OCI-LY7 (cell line): ENCODE data around the gene ALDH1L1. TPM values are rescaled to one million over a fixed set of nuclear protein-coding genes. Genes with fewer than 3 reads are reported as not detected.

ENCODE experiments used
- BruUV-seq: library from RNA; stranded (reverse); fragments of 400-500 nt; replicated peaks from 2 replicates; lab custom pipeline; 2021; lab: Mats Ljungman, UMichigan
- CTCF ChIA-PET: fragments of 300-600 bp; sonication (Branson Sonifier 250); formaldehyde crosslinking; loops from one replicate; lab custom pipeline; 2022; ENCODE audit warnings: antibody characterized with exemption; ENCODE audit not compliant: unreplicated experiment; lab: Charles Lee
- POLR2A ChIA-PET: fragments of 300-600 bp; sonication (Branson Sonifier 250); formaldehyde crosslinking; loops from one replicate; lab custom pipeline; 2022; ENCODE audit warnings: antibody characterized with exemption; lab: Charles Lee
- DNase-seq: peaks from one replicate; pipeline ENCODE4 v3.0.0-alpha.2; 2015; ENCODE audit warnings: low spot score
- H2AFZ ChIP-seq: fragments of 200-600 bp; sonication (generic), shearing (Covaris generic); 2 replicates; pipeline ENCODE4 v1.6.1; 2014; ENCODE audit warnings: mild to moderate bottlenecking, antibody characterized with exemption, low read length, moderate library complexity
- H3K27ac ChIP-seq: fragments of 200-600 bp; sonication (generic); 2 replicates; pipeline ENCODE4 v1.5.1; 2014; ENCODE audit warnings: mixed run types, low read depth, mild to moderate bottlenecking, moderate library complexity, low read length, inconsistent platforms; ENCODE audit not compliant: poor library complexity, severe bottlenecking
- H3K36me3 ChIP-seq: fragments of 200-600 bp; sonication (generic); 2 replicates; pipeline ENCODE4 v1.6.1; 2014; ENCODE audit warnings: mild to moderate bottlenecking, antibody characterized with exemption, low read length, moderate library complexity, mixed read lengths; ENCODE audit not compliant: insufficient read depth
- H3K4me1 ChIP-seq: fragments of 200-600 bp; sonication (generic); 2 replicates; pipeline ENCODE4 v1.5.1; 2014; ENCODE audit warnings: mild to moderate bottlenecking, low read length; ENCODE audit not compliant: insufficient read depth, poor library complexity, severe bottlenecking
- H3K4me2 ChIP-seq: fragments of 200-600 bp; sonication (generic); 2 replicates; pipeline ENCODE4 v1.6.1; 2014; ENCODE audit warnings: mild to moderate bottlenecking, low read length
- H3K4me3 ChIP-seq: fragments of 200-600 bp; sonication (generic); 2 replicates; pipeline ENCODE4 v1.5.1; 2014; ENCODE audit warnings: mild to moderate bottlenecking, low read depth, low read length; ENCODE audit not compliant: poor library complexity, severe bottlenecking
- H3K79me2 ChIP-seq: fragments of 200-600 bp; sonication (generic); 2 replicates; pipeline ENCODE4 v1.6.1; 2016; ENCODE audit warnings: low read depth, mild to moderate bottlenecking, low read length, moderate library complexity, mixed read lengths; ENCODE audit not compliant: insufficient read depth
- H3K9me2 ChIP-seq: fragments of 200-600 bp; sonication (generic); 2 replicates; pipeline ENCODE4 v1.6.1; 2016; ENCODE audit warnings: mild to moderate bottlenecking, low read length, mixed read lengths; ENCODE audit not compliant: insufficient read depth
- H3K9me3 ChIP-seq: fragments of 200-600 bp; sonication (generic); 2 replicates; pipeline ENCODE4 v1.6.1; 2014; ENCODE audit warnings: mild to moderate bottlenecking, mixed run types, low read length, mixed read lengths
- H4K20me1 ChIP-seq: fragments of 200-600 bp; sonication (generic); 2 replicates; pipeline ENCODE4 v1.6.1; 2014; ENCODE audit warnings: mild to moderate bottlenecking, antibody characterized with exemption, low read length, moderate library complexity, mixed read lengths; ENCODE audit not compliant: insufficient read depth
- EZH2phosphoT487 ChIP-seq: fragments of 200-600 bp; sonication (generic); IDR thresholded peaks from 2 replicates; pipeline ENCODE4 v1.6.1; 2018; ENCODE audit warnings: low read depth, borderline replicate concordance, mild to moderate bottlenecking, mixed run types, antibody characterized with exemption, low read length, moderate library complexity, mixed read lengths
- intact Hi-C: fragments of 100-400 bp; cut with micrococcal nuclease; formaldehyde crosslinking; loops from one replicate; pipeline ENCODE4 v1.10.0; 2022; ENCODE audit not compliant: unreplicated experiment
- total RNA-seq, 2 experiments: library from RNA; depleted of rRNA in 1 of 2; stranded (reverse); fragments of >200 nt in 1 of 2; shearing (Covaris generic) in 1 of 2; gene quantifications; 2 replicates each; pipeline ENCODE4 v1.2.3, GENCODE V29; 2014 to 2022
- TF ChIP-seq, protein P1 (sequence below): fragments of 200-600 bp; sonication (generic); conservative IDR thresholded peaks from 2 replicates; pipeline ENCODE4 v1.5.1; 2014; ENCODE audit warnings: mild to moderate bottlenecking, antibody characterized with exemption, low read length, moderate library complexity, mixed read lengths

ALDH1L1 gene
- total RNA-seq, 2 experiments from 2014 or later, result not detected

DNA sequence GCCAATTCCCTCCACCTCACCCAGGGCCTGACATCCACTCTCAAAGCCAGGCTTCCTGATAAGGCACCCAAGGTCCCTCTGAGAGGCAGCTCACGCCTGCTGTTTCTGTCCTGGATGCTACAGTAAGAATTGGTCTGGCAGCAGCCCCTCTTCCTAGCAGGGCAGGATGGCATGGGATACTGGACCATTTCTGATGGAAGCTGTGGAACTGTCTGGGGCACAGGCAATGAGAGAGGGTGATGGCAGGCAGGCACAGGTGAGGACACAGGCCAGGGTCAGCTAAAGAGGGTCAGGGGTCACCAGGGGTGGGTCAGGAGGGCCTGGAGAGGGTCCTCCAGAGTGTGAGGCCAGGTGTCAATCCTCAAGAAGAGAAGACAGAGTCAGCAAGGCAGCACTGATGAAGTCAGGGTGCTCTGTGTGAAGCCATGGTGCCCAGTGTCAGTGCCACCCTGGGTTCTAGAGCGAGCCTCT, 54.6 kb downstream of the ALDH1L1 start:
- no peak for TF ChIP-seq EZH2phosphoT487
- TF ChIP-seq, protein P1, sequence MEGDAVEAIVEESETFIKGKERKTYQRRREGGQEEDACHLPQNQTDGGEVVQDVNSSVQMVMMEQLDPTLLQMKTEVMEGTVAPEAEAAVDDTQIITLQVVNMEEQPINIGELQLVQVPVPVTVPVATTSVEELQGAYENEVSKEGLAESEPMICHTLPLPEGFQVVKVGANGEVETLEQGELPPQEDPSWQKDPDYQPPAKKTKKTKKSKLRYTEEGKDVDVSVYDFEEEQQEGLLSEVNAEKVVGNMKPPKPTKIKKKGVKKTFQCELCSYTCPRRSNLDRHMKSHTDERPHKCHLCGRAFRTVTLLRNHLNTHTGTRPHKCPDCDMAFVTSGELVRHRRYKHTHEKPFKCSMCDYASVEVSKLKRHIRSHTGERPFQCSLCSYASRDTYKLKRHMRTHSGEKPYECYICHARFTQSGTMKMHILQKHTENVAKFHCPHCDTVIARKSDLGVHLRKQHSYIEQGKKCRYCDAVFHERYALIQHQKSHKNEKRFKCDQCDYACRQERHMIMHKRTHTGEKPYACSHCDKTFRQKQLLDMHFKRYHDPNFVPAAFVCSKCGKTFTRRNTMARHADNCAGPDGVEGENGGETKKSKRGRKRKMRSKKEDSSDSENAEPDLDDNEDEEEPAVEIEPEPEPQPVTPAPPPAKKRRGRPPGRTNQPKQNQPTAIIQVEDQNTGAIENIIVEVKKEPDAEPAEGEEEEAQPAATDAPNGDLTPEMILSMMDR, result no peak
- no peaks in the 10 kb centered on the region for H4K20me1 ChIP-seq
- no peak overlapping the region for H2AFZ ChIP-seq
- no peaks in the 10 kb centered on the region for H3K4me1 ChIP-seq
- H3K79me2 ChIP-seq, result no peaks in the 10 kb centered on the region
- no peaks in the 10 kb centered on the region for H3K9me3 ChIP-seq
- ChIA-PET POLR2A (no interaction called here), CTCF (no interaction called here)
- intact Hi-C loops, result no loop called here
- H3K4me2 ChIP-seq, result no peak overlapping the region
- no peaks in the 10 kb centered on the region for H3K9me2 ChIP-seq
- DNase-seq, result no peak
- H3K27ac ChIP-seq, result no peak overlapping the region
- BruUV-seq, result no TSS peak
- no peak overlapping the region for H3K4me3 ChIP-seq
- H3K36me3 ChIP-seq, result no peaks in the 10 kb centered on the region

- ChIA-PET CTCF (no interaction called here), POLR2A (no interaction called here)
- Histone ChIP-seq H3K4me1 (no peaks in the 10 kb centered on the region), H3K36me3 (no peaks in the 10 kb centered on the region), H4K20me1 (no peaks in the 10 kb centered on the region), H3K4me3 (no peak overlapping the region), H3K79me2 (no peaks in the 10 kb centered on the region), H2AFZ (no peak overlapping the region), H3K9me2 (no peaks in the 10 kb centered on the region), H3K9me3 (no peaks in the 10 kb centered on the region), H3K27ac (no peak overlapping the region), H3K4me2 (no peak overlapping the region)
- DNase-seq, result no peak
- BruUV-seq, result no TSS peak
- intact Hi-C loops, result no loop called here
- TF ChIP-seq, protein P1, result no peak
Measured at GRCh38 chr3:126125341-126125740, 55.0 kb downstream of the ALDH1L1 start.

- CTCF ChIA-PET, result no interaction called here
- Histone ChIP-seq H3K9me2 (no peaks in the 10 kb centered on the region), H3K4me1 (no peaks in the 10 kb centered on the region), H3K4me2 (no peak overlapping the region), H4K20me1 (no peaks in the 10 kb centered on the region), H3K36me3 (no peaks in the 10 kb centered on the region), H3K4me3 (no peak overlapping the region), H3K9me3 (no peaks in the 10 kb centered on the region), H3K79me2 (no peaks in the 10 kb centered on the region), H3K27ac (no peak overlapping the region), H2AFZ (no peak overlapping the region)
- DNase-seq, result no peak
- POLR2A ChIA-PET, result no interaction called here
- TF ChIP-seq, protein P1, result no peak
- no peak for TF ChIP-seq EZH2phosphoT487
- intact Hi-C loops, result no loop called here
- no TSS peak for BruUV-seq
Measured at GRCh38 chr3:126124896-126125295, 55.5 kb downstream of the ALDH1L1 start.
